GM19238 (cell line): ENCODE data around the gene ALKBH4.
"Not testable (repeated sequence)": the region's sequence is repeated elsewhere in the genome, so short reads cannot be mapped to it uniquely, and the experiment has no call there.

Experiments
- DNase-seq: peaks from one replicate; pipeline ENCODE4 v3.0.0; 2011; ENCODE audit warnings: low spot score; ENCODE audit not compliant: insufficient read length

ALKBH4 gene, protein sequence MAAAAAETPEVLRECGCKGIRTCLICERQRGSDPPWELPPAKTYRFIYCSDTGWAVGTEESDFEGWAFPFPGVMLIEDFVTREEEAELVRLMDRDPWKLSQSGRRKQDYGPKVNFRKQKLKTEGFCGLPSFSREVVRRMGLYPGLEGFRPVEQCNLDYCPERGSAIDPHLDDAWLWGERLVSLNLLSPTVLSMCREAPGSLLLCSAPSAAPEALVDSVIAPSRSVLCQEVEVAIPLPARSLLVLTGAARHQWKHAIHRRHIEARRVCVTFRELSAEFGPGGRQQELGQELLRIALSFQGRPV

DNA sequence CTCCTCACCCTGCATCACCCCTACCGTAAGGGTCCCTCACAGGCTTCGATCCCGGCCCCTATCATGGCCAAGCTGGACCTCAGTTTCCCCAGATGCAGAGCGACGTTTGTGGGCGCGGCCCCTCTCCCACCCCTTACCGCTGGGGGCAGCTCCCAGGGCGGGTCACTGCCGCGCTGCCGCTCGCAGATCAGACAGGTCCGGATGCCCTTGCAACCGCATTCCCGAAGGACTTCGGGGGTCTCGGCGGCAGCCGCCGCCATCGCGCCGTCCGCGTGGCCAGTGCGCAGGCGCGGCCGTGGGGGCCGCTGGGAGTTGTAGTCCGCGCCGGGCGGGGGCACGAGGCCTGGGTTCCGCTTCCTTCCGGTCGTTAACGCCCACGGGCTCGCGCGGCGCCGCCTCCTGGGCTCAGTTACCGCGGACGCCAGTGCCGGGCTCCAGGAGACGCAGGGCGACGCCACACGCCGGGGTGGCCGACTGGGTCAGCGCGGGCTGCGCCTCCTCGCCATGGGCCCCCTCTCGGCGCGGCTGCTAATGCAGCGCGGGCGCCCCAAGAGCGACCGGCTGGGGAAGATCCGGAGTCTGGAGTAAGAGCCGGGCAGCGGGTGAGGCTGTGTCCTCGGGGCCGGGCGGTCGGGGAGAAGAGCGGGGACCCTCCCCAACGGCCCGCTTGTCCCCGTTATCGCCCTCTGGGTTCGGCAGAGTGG, at the start of gene ALKBH4, which contains the start of gene LRWD1:
Gene ALKBH4 (minus strand): TSS at position 287 of the 704 bp plus-strand sequence. CDS start 27 bp downstream, at position 260.
Gene LRWD1 (plus strand): TSS at position 408 of the 704 bp plus-strand sequence. CDS start 97 bp downstream, at position 505.
- DNase-seq, result peak; percentile 97

DNA sequence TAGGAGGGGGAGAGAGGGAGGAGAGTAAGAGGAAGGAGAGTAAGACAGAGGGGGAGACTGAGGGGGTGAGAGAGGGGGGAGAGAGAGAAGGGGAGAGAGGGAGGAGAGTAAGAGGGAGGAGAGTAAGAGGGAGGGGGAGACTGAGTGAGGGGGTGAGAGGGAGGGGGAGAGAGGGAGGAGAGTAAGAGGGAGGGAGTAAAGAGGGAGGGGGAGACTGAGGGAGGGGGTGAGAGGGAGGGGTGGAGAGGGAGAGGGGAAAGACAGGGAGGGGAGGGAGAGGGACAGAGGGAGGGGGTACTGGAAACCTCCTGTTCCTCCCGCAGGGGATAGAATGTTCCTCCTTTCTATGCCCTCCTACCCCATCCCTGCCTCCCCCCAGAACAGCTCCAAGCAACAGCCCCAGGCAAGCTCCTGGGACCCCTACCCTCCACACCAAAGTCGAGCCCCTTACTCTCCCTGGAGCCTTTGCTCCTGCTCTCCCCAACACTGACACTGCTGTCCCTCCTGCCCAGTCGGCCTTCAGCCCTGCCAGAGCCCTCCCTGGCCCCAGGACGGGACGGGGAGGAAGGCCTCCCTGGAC, 48.1 kb upstream of the ALKBH4 start:
- not testable (repeated sequence) for DNase-seq

DNA sequence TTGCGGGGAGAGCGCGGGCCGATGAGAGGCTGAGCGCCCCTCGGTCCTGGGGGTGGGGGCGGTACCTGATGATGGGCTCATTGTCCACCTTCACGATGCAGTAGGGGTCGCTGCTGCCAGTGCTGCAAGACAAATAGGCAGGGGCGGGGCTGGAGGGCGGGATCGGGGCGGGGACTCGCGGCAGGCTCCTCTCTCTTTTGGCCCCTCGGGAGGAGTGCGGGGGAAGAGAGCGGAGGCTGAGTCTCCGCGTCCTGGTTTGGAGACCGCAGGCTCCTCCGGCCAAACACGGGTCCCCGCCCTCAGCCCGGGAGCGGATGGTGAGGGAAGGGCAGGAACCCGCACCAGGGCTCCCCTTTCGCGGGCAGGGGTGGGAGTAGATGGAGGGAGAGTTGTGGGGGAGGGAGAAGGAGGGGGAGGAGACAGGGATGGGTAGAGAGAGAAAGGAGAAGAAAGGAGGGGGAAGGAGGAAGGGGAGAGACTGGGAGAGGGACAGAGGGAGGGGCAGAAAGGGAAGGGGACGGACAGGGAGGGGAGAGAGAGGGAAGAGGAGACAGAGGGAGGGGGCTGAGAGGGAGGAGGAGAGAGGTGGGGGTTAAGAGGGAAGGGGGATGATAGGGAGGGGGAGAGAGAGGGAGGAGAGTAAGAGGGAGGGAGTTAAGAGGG, 47.3 kb upstream of the ALKBH4 start:
- not testable (repeated sequence) for DNase-seq

DNA sequence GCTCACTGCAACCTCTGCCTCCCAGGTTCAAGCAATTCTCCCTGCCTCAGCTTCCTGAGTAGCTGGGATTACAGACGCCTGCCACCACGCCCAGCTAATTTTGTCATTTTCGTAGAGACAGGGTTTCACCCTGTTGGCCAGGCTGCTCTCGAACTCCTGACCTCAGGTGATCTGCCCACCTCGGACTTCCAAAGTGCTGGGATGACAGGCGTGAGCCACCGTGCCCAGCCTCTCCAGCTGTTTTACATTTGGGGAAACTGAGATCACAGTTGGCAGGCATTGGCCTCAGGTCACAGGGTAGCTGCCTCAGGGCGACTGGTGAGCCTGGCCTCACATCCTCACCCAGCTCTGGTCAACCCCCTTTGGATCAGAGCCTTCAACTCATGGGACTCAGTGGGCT, 45.9 kb upstream of the ALKBH4 start:
- DNase-seq, result not testable (repeated sequence)

DNA sequence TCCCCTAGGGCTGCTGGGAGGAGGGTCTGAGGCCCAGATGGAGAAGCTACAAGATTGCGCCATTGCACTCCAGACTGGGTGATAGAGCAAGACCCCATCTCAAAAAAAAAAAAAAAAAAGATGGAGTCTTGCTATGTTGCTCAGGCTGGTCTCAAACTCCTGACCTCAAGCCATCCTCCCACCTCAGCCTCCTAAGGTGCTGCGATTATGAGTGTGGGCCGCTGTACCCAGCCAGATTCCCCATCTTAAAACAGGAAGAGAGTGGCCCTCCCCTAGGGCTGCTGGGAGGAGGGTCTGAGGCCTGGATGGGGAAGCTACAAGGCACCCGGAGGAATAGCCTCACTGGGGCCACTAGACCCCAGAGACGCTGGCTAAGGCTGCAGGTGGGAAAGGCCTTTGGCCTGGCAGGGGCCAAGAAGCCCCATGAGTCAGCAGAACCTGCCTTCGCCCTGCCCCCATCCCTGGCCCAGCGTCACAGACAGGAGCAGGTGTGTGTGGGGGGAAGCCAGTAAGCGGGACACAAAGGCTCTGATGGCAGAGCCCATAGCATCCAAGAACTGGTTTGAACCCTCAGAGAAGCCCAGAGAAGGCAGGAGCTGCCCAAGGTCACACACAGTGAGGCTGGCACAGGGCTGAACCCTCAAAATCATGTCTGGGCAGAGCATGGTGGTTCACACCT, 42.9 kb upstream of the ALKBH4 start:
- DNase-seq, result not testable (repeated sequence)

DNA sequence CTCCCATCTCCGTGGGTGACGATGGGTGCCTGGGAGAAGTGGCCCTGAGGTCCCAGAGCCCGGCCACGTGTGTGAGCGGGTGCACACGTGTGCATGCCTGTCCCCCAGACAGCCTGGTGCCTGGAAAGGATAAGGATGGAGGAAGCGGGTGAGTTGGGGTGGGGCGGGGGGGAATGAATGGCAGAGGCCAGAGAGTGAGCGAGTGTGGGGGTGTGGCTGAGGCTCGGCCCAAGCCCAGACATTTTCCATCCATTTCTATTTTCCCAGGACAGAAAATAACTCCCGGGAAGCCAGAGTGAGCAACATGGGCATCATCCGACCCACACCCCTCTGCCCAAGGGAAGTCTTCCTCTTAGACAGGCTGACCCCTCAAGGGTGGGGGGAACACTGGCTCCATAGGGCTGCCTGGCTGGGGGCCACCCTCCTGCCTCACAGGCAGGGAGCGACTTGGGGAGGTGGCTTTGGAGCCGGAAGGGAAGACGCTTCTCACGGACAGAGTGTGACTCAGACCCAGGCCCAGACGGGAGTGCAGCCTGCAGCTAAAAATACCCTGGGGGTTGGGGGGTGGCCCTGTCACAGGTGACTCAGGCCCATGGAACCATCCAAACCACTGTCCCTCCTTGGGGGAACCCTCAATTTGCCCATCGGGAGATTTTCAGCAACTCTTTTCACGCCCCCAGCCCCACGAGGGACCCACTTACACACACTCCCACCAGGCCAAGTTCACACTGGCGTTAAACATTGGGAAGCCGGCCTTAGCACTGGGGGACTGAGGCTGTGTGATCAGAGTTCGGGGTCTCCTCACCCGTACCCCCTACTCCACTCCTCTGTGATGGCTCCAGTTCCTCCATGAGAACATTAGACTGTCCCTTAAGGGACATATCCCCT, 40.9 kb upstream of the ALKBH4 start:
- DNase-seq, result not testable (repeated sequence)

DNA sequence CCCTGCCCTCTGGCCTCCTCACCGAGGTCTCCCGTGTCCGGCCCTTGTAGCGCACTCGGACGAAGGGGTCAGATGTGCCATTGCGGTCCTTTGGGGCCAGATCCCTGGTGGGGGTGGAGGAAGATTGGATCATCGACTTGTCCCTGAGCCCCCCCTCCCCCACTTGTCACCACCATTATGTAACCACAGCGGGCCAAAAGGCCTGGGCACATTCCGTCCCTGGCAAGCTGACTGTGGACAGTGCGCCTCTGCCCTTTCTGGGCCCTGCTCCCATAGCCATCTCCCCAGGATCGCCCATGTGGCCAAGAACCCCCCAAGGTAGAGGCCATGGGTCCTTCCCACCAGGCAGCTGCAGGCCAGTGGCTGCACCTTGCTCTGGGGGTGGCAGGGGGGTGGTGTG, 38.5 kb upstream of the ALKBH4 start:
- DNase-seq, result not testable (repeated sequence)

DNA sequence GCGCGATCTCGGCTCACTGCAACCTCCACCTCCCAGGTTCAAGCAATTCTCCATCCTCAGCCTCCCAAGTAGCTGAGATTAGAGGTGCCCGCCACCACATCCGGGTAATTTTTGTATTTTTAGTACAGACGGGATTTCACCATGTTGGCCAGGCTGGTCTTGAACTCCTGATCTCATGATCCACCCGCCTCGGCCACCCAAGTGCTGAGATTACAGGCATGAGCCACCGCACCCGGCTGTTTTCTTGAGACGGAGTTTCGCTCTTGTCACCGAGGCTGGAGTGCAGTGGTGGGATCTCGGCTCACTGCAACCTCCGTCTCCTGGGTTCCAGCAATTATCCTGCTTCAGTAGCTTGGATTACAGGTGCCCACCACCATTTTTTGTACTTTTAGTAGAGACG, 33.7 kb upstream of the ALKBH4 start:
- DNase-seq, result not testable (repeated sequence)

DNA sequence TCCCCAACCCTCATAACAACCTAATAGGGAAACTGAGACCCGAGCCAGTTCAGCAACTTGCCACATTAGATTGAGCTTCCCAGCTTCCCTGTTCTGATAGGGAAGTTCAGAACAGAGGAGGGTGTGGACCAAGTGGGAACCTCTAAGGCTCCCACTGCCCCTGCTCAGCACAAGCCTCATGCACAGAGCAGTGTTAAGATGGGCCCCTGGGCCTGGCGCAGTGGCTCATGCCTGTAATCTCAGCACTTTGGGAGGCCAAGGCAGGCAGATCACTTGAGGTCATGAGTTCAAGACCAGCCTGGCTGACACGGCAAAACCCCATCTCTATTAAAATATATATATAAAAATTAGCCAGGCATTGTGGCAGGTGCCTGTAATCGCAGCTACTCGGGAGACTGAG, 32.6 kb upstream of the ALKBH4 start:
- not testable (repeated sequence) for DNase-seq

DNA sequence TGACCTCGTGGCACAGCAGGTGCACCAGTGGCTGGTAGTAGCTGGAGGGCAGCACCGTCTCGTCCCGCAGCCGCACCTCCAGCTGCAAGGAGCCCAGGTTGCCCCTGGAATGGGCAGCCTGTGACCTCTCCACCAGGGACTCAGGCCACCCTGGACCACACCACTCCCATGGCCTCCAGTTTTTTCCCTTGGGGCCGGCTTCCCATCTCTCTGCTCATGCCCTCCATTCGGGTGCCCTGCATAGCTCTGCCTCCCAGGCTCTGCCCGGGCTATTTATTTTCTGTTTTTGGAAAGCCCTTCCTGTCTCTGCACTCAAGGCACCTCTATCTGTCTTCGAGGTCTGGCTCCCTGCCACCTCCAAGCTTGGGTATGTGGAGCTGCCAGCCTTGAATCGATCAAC, 32.2 kb upstream of the ALKBH4 start:
- not testable (repeated sequence) for DNase-seq

DNA sequence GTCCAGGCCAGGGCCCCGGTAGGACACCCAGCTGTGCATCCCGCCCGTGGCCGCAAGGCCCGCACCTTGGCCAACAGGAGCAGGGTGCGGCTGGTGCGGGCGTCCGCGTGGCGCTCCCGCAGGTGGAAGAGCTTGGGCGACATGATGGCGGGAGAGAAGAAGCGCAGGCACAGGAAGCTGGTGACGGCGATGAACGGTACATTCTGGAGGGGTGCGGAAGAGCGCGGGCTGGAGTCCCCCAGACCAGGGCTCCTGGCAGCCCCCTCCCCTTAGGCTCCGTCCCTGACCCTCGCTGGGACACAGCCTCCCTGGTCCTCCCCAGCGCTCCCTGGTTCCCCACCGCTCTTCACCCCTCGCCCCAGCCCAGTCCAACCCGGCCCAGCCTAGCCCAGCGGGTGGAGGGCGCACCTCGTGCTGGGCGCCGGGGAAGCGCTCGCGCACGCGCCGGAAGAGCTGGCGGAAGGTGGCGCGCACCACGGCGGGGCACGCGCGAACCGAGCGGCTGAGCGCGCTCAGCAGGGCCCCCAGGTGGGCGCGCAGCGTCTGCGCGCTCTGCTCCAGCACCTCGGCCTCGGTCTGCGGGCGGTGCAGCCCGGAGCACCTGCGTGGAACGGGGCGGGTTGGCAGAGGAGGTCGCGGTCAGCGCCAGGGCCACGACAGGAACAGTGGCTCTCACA, 29.9 kb upstream of the ALKBH4 start:
- not testable (repeated sequence) for DNase-seq

DNA sequence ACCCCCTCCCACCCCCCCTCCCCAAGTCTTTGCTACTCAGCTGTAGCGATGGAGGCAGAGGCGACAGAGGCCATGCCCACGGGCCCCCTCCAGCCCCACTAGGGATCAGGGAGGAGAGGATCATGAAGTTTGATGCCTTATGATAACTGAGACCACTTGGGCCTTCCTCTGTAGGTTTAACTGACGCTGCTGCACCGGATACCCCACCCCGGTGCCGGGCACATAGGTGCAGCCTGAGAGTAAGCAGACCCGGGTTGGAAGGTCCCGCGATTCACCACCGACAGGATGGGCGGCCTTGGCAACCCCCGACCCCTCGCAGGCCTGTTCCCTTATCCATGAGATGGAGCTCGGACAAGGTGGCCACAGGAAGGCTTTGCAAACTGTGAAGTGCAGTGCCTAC, 29.4 kb upstream of the ALKBH4 start:
- DNase-seq, result not testable (repeated sequence)

DNA sequence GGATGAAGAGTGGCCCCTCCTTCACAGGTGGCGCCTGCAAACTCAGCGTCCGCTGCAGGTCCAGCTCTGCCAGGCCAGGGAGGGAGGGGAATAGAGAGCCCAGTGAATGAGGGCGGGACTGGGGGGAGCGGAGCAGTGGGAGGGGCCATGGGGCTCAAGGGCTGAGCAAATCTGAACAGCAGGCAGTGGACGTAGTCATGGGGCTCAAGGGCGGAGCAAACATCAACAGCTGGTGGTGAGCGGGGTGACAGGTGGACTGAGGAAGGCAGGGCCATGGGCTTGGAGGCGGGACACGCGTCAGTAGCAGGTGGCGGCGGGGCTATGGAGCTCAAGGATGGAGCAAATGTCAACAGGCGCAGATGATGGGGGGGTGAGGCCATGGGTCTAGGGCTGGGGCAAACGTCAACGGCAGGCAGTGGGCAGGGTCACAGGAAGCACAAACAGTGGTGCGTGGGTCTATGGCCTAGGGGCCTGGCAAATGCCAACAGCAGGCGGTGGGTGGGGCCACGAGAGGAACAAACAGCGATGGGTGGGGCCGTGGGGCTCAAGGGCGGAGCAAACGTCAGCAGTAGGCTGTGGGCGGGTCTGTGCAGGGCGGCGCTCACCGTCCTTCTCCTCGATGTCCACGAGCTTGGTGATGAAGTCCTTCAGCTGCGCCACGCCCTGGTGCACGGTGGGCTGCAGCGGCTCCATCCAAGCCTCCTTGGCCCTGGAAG, 28.7 kb upstream of the ALKBH4 start:
- DNase-seq, result not testable (repeated sequence)

DNA sequence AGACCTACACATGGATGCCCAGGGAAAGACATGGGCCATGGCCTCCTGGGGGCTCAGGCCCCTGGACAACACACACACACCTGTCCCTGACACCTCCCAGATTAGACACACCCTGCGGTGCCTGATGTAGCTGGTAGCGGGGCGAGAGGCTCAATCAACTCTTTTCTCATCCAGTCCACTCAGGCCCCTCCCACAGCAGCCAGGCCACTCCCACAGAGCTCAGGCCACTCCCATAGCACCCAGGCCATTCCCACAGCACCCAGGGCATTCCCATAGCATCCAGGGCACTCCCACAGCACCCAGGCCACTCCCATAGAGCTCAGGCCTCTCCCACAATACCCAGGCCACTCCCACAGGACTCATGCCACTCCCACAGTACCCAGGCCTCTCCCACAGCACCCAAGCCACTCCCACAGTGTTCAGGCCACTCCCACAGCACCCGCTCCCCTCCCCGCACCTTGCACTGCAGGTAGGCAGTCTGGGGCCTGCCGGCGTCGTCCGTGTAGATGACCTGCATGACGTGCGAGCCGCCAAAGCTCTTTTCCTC, 25.9 kb upstream of the ALKBH4 start:
- not testable (repeated sequence) for DNase-seq

DNA sequence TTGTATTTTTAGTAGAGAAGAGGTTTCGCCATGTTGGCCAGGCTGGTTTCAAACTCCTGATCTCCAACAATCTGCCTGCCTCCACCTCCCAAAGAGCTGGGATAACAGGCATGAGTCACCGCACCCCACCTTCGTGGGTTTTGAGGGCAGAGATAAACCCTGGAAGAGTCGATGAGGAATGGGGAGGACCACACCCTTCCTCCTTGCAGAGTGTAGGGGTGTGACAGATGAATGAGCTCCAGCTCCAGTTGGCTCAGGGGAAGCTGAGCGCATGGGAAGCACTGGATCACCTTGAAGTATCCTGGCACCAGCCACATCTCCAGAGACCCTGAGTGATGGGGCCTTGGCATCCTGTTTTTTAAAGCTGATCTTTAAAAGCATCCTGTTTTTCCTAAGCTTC, 19.7 kb upstream of the ALKBH4 start:
- not testable (repeated sequence) for DNase-seq

DNA sequence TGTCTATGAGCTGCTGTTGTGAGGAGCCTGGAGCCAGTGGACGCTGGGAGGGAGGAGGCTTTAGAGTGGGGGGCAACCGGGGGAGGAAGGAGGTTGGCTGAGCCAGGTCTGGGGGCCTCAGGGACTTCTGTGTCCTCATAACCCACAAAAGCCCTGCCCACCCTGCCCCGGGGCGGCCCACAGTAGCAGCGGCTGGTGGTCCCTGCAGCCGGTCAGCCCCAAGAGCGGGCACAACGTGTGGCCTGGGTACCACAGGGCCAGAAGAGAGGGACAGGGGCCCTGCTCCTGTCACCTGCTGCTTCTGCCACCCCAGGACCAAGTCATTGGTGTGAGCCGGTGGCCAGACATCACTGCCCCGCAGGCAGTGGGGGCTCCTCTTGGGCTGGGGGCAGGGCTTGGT, 17.3 kb upstream of the ALKBH4 start:
- not testable (repeated sequence) for DNase-seq

DNA sequence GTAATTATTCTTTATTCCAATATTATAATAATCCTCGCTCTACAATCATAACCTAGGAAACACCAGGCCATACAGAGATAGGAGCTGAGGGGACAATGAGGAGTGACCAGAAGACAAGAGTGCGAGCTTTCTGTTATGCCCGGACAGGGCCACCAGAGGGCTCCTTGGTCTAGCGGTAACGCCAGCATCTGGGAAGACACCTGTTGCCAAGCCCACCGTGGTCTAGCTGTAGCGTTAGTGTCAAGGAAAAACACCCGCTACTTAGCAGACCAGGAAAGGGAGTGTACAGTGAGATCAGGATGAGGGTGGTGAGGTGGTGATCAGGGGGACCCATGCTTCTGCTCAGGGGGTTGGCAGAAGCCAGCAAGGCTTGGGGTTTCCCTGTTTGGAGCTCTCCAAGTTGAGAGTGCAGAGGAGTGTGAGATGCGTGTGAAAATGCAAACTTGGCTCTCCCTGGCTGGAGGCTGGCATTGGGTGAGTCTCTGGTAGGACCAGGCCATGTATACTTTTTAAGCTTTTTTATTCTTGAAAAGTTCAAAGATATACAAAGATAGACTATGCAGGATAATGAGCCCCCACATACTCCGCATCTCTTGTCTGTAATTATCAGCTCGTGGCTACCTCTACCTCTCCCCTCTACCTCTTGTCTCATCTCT, 15.4 kb upstream of the ALKBH4 start:
- not testable (repeated sequence) for DNase-seq

DNA sequence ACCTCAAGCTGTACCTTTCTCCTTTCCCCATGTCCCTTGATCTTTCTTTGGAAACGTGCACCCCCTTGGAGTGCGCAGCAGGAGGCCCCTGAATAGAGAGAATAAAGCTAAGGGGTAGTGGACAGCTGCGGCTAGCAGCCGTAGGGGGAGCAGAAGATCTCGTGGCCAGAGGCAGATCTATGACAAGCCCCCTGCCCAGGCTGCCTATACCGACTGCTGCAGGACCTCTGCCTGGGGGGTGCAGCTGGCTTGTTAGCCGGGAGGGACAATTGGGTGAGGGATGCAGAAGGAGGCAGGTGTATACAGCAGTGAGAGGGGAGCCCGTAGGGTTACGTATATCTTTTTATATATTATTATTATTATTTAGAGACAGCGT, 14.5 kb upstream of the ALKBH4 start:
- DNase-seq, result not testable (repeated sequence)
